ENCODE data around the gene F7.
"Not testable (repeated sequence)": the region's sequence is repeated elsewhere in the genome, so short reads cannot be mapped to it uniquely, and the experiment has no call there.

The F7 gene

DNA sequence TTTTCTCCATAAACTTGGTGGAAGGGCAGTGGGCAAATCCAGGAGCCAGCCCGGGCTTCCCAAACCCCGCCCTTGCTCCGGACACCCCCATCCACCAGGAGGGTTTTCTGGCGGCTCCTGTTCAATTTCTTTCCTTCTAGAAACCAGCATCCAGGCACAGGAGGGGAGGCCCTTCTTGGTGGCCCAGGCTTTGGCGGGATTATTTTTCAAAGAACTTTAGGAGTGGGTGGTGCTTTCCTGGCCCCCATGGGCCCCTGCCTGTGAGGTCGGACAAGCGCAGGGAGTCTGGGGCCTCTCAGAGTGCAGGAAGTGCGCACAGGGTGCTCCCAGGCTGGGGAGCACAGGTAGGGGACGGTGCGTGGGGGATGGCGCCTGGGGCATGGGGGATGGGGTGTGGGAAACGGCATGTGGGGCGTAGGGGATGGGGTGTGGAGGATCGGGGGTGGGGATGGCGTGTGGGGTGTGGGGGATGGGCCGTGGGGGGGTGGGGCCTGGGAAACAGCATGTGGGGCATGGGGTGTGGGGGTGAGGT, 396 bp downstream of the F7 start:
- no peak for DNase-seq

- no peak for DNase-seq
These were observed 1.2 kb downstream of the F7 start for GRCh38 chr13:113106711-113107351.

DNA sequence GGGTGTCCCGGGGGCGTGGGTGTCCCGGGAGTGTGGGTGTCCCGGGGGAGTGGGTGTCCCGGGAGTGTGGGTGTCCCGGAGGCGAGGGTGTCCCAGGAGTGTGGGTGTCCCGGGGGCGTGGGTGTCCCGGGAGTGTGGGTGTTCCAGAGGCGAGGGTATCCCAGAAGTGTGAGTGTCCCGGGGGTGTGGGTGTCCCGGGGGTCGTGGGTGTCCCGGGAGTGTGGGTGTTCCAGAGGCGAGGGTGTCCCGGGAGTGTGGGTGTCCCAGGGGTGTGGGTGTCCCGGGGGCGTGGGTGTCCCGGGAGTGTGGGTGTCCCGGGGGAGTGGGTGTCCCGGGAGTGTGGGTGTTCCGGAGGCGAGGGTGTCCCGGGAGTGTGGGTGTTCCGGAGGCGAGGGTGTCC, 2.9 kb downstream of the F7 start:
- DNase-seq = not testable (repeated sequence)

- DNase-seq = no peak
These were observed 3.8 kb downstream of the F7 start for GRCh38 chr13:113109151-113110047.

DNA sequence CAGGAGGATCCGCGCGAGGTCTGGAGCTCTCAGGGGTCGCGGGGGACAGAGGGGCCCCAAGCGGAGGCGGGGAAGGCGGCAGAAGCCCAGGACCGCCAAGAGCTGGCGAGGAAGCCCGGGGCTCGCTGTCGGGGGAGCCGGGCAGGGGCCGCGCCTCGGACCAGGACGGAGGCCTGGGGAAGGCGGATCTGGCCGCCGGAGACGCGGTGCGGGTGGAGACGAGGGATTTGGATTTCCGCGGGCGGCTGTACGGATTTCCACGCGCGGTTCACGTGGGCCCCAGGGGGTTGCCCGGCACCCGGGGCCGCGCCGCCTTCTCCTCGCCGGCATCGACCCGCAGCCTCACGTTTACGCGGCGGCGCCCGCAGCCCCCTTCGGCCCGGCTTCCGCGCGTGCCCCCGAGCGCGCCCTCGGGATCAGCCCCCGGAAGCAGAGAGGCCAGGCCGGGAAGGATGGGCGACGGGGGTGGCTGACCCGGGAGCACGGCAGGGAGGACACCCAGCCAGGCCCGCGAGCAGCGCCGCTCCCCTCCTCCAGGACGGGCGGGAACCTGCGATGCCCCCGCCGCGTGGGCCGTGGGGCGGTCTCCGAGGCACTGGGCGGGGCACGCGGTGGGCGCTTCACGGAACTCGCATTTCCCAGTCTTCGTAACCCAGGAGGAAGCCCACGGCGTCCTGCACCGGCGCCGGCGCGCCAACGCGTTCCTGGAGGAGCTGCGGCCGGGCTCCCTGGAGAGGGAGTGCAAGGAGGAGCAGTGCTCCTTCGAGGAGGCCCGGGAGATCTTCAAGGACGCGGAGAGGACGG, 4.7 kb downstream of the F7 start:
- no peak for DNase-seq

DNA sequence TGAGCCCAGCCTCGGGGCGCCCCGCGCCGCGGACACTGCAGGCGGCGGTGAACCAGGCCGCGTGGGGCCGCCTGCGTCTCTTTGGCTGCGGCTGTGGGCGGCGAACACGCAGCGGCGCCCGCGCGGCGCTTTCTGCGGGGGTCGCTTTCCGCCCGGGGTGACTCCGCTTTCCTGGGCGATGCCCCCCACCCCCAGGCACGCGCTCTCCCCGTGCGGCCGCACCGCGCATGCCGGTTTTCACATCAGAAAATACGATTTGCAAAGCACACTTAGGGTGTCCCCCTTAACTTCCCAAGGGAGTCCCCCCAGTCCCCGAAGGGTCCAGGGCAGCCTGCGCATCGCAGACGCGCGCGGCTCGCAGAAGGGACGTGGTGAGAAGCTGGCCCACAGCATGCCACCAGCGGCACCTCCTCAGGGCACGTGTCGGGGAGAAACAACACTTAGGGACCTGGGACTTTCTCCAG, 5.3 kb downstream of the F7 start:
- DNase-seq = no peak

DNA sequence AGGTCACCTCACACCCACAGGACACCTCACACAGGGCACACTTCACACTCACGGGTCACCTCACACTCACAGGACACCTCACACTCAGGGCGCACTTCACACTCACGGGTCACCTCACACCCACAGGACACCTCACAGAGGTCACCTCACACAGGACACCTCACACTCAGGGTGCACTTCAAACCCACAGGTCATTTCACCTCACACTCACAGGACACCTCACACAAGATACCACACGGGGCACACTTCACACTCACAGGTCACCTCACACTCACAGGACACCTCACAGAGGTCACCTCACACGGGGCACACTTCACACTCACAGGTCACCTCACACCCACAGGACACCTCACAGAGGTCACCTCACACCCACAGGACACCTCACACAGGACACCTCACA, 6.2 kb downstream of the F7 start:
- DNase-seq = not testable (repeated sequence)

DNA sequence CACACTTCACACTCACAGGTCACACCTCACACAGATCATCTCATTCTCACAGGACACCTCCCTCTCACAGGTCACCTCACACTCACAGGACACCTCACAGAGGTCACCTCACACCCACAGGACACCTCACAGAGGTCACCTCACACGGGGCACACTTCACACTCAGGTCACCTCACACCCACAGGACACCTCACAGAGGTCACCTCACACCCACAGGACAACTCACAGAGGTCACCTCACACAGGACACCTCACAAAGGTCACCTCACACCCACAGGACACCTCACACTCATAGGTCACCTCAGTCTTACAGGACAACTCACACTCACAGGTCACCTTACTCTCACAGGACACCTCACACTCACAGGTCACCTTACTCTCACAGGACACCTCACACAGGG, 6.9 kb downstream of the F7 start:
- DNase-seq = not testable (repeated sequence)

GRCh38 chr13:113112893-113113845, 7.6 kb downstream of the F7 start:
- no peak for DNase-seq

GRCh38 chr13:113113846-113114271, 8.3 kb downstream of the F7 start:
- no peak for DNase-seq

GRCh38 chr13:113114511-113115362, 9.1 kb downstream of the F7 start:
- no peak for DNase-seq

- no peak for DNase-seq
These were observed 10.0 kb downstream of the F7 start for GRCh38 chr13:113115363-113116205.

DNA sequence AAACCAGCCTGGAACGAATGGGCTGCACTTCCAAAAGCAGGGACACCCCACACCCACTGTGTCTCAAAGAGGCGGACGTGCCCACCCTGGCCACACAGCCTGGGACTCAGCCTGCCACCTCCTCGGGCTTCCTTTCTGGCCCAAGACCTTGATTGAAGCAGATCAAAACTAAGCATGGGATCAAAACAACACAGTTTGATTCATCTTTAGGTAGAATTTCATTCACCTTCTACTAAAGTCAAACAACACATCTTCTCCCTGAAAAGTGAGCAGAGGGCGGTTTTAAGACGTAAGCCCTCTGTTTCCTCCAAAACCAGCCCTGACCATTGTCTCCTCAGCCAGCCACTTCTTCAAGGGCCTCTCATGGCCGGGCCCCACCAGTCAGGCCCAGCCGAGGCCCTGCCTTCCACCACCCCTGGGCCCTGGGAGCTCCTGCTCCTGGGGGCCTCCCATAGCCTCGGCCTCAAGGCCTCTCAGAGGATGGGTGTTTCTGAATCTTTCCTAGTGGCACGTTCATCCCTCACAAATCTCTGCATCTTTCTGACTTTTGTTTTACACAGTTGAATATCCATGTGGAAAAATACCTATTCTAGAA, 10.7 kb downstream of the F7 start:
- no peak for DNase-seq

DNA sequence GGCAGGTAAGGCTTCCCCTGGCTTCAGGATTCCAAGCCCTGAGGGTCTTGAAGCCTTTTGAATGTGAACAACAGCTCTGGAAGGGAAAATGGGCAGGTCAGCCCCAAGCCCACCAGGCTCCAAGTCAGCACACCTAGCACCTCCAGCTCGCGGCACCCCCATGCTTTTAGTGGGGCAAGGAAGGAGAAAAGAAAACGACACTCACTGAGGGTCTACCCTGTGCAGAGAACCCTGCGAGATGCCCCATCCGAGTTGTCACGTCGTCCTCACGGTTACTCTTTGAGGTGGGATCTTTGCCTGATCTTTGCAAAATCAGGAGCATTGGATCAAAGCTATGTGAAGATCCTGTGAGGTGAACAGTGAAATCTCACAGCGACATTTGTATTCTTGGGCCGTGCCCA, 11.3 kb downstream of the F7 start:
- no peak for DNase-seq

DNA sequence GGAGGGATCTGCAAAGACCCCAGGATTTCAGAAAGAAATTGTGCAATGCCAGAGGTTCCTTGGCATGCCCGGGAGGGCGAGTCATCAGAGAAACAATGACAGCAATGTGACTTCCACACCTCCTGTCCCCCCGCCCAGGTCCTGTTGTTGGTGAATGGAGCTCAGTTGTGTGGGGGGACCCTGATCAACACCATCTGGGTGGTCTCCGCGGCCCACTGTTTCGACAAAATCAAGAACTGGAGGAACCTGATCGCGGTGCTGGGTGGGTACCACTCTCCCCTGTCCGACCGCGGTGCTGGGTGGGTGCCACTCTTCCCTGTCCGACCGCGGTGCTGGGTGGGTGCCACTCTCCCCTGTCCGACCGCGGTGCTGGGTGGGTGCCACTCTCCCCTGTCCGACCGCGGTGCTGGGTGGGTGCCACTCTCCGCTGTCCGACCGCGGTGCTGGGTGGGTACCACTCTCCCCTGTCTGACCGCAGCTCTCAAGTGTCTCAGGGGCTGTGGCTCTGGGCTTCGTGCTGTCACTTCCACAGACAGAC, 11.8 kb downstream of the F7 start:
- no peak for DNase-seq

- DNase-seq = no peak
These were observed 12.3 kb downstream of the F7 start for GRCh38 chr13:113117911-113118260.

- no peak for DNase-seq
These were observed 12.8 kb downstream of the F7 start for GRCh38 chr13:113118261-113119021.

- no peak for DNase-seq
These were observed 13.7 kb downstream of the F7 start for GRCh38 chr13:113119166-113119821.

All from hematopoietic multipotent progenitor cell treated with erythropoietin and hydrocortisone succinate and interleukin-3 and kit ligand, for 6 days (in vitro differentiated cells).